A673 (cell line): Measurements from ENCODE around the gene CNOT3.

Experiments
- EZH2 ChIP-seq: fragments of 200-600 bp; sonication (generic); IDR thresholded peaks from 2 replicates; pipeline ENCODE4 v1.6.1; 2017; ENCODE audit warnings: borderline replicate concordance, low read depth, mild to moderate bottlenecking, mixed read lengths, antibody characterized with exemption, low read length; ENCODE audit not compliant: poor library complexity, severe bottlenecking
- TF ChIP-seq, protein P1 (sequence below): fragments of 300-800, 200-600 bp; sonication (generic); conservative IDR thresholded peaks from 2 replicates; pipeline ENCODE4 v1.5.1; 2017; ENCODE audit warnings: low read depth, mild to moderate bottlenecking, antibody characterized with exemption, low read length, moderate library complexity, mixed read lengths

DNA sequence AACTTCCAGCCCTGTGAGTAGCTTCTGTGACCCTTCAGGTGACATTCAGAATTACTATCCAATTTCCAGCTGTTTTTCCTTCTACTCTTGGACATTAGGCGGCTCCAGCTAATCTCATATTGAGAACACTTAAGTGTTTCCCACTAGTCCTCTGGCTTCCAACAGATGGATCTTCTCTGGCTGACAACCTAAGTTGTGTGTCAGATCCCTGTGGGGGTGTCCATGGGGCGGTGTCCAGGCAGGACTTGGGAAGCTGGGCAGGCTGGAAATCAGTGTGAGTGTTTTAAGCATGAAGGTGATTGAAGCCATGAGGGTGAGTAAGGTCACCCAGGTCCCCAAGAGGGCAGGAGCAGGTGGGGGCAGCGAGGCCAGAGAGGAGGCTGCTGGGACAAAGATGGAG, 10.1 kb downstream of the CNOT3 start:
- TF ChIP-seq, protein P1, sequence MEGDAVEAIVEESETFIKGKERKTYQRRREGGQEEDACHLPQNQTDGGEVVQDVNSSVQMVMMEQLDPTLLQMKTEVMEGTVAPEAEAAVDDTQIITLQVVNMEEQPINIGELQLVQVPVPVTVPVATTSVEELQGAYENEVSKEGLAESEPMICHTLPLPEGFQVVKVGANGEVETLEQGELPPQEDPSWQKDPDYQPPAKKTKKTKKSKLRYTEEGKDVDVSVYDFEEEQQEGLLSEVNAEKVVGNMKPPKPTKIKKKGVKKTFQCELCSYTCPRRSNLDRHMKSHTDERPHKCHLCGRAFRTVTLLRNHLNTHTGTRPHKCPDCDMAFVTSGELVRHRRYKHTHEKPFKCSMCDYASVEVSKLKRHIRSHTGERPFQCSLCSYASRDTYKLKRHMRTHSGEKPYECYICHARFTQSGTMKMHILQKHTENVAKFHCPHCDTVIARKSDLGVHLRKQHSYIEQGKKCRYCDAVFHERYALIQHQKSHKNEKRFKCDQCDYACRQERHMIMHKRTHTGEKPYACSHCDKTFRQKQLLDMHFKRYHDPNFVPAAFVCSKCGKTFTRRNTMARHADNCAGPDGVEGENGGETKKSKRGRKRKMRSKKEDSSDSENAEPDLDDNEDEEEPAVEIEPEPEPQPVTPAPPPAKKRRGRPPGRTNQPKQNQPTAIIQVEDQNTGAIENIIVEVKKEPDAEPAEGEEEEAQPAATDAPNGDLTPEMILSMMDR = no peak
- TF ChIP-seq EZH2 = no peak
